K562 (cell line): ENCODE data around the gene PIP5KL1. TPM values are rescaled to one million over a fixed set of nuclear protein-coding genes. Genes with fewer than 3 reads are reported as not detected.

ENCODE experiments used
- ATAC-seq: fragments of 200-7000 bp; cut with Tn5 transposase; 3 replicates; pipeline ENCODE4 v1.9.1; 2020; ENCODE audit warnings: moderate library complexity
- BruUV-seq: library from RNA; stranded (reverse); fragments of 400-500 nt; replicated peaks from 2 replicates; lab custom pipeline; 2021; lab: Mats Ljungman, UMichigan
- CTCF ChIA-PET: fragments of 300-600 bp; formaldehyde crosslinking; extraction: SDS; loops from one replicate; lab custom pipeline; 2021; ENCODE audit warnings: low intra/inter-chr PET ratio; lab: Yijun Ruan, JAX
- POLR2A ChIA-PET: fragments of 300-600, 350-650 bp; sonication (Branson Sonifier 250); formaldehyde crosslinking; extraction: SDS; loops from one replicate; lab custom pipeline; 2021; ENCODE audit warnings: antibody characterized with exemption, inconsistent platforms; lab: Yijun Ruan, JAX
- DNase-seq, 4 experiments: peaks; one replicate each; pipeline versions ENCODE4 v3.0.0 to v3.0.0-alpha.2; 2011 to 2018; ENCODE audit warnings: low spot score in 3 of 4, mixed read lengths in 3 of 4; ENCODE audit errors: extremely low read depth in 1 of 4
- FAIRE-seq: peaks from 2 replicates; lab custom pipeline; 2011; peaks lifted over from hg19 to GRCh38; lab: Jason Lieb, UNC
- H2AFZ ChIP-seq: 2 replicates; pipeline ENCODE4 v1.6.0; 2011; ENCODE audit warnings: low read depth, low read length, control low read depth, inconsistent platforms
- H3K27ac ChIP-seq: fragments of 200-600 bp; 3 replicates; pipeline ENCODE4 v1.8.0; 2011; ENCODE audit warnings: low read depth, mild to moderate bottlenecking, control low read depth, inconsistent platforms, low read length, moderate library complexity, mixed read lengths; ENCODE audit errors: extremely low read depth
- H3K27me3 ChIP-seq, 2 experiments: fragments of 300-600 bp in 1 of 2; 2 replicates in 1 of 2; 3 replicates in 1 of 2; pipeline versions ENCODE4 v1.6.0 to v1.8.0; 2011; ENCODE audit warnings: inconsistent platforms in 2 of 2, low read length in 2 of 2, mild to moderate bottlenecking in 1 of 2, mixed read lengths in 1 of 2, moderate library complexity in 1 of 2; ENCODE audit not compliant: control insufficient read depth in 2 of 2, insufficient read depth in 2 of 2
- H3K36me3 ChIP-seq: fragments of 300-600 bp; 3 replicates; pipeline ENCODE4 v1.8.0; 2011; ENCODE audit warnings: mild to moderate bottlenecking, low read length, inconsistent platforms; ENCODE audit not compliant: control insufficient read depth, insufficient read depth
- H3K4me1 ChIP-seq, 2 experiments: fragments of 200-600 bp in 1 of 2; replicated peaks in 1 of 2; 2 replicates in 1 of 2; 3 replicates in 1 of 2; pipeline versions ENCODE4 v1.5.1 to v1.8.0; 2011; ENCODE audit warnings: inconsistent platforms in 2 of 2, low read length in 2 of 2, mild to moderate bottlenecking in 1 of 2, mixed read lengths in 1 of 2, moderate library complexity in 1 of 2; ENCODE audit not compliant: control insufficient read depth in 2 of 2, insufficient read depth in 2 of 2
- H3K4me2 ChIP-seq: 2 replicates; pipeline ENCODE4 v1.6.1; 2011; ENCODE audit warnings: low read length, control low read depth, inconsistent platforms, mixed read lengths; ENCODE audit not compliant: insufficient read depth
- H3K4me3 ChIP-seq: fragments of 200-600 bp; sonication (generic), shearing (Covaris generic); 2 replicates; pipeline ENCODE4 v1.5.1; 2016; ENCODE audit warnings: control low read depth, inconsistent platforms
- H3K79me2 ChIP-seq: fragments of 200-600 bp; 3 replicates; pipeline ENCODE4 v1.8.0; 2011; ENCODE audit warnings: low read length, inconsistent platforms; ENCODE audit not compliant: control insufficient read depth, insufficient read depth
- H3K9ac ChIP-seq, 2 experiments: 2 replicates each; pipeline versions ENCODE4 v1.6.0 to v1.6.1; 2011; ENCODE audit warnings: low read depth in 2 of 2, low read length in 2 of 2, control low read depth in 1 of 2, inconsistent platforms in 1 of 2, mild to moderate bottlenecking in 1 of 2, mixed read lengths in 1 of 2; ENCODE audit not compliant: insufficient read depth in 1 of 2
- H3K9me1 ChIP-seq: one replicate; pipeline ENCODE4 v1.6.0; 2011; ENCODE audit warnings: inconsistent platforms, mild to moderate bottlenecking, low read length, moderate library complexity; ENCODE audit not compliant: control insufficient read depth, insufficient read depth
- H3K9me3 ChIP-seq: replicated peaks from 2 replicates; pipeline ENCODE4 v1.5.1; 2011; ENCODE audit warnings: low read depth, low read length, inconsistent platforms; ENCODE audit not compliant: control insufficient read depth, insufficient read depth
- H4K20me1 ChIP-seq: replicated peaks from 2 replicates; pipeline ENCODE4 v1.6.1; 2011; ENCODE audit warnings: low read length, inconsistent platforms, mixed read lengths; ENCODE audit not compliant: control insufficient read depth, insufficient read depth
- HMGN3 ChIP-seq: IDR thresholded peaks from 2 replicates; pipeline ENCODE4 v1.6.1; 2011; ENCODE audit warnings: borderline replicate concordance, low read depth, mild to moderate bottlenecking, mixed read lengths, low read length; ENCODE audit not compliant: insufficient read length; ENCODE audit errors: extremely low read depth
- POLR3G ChIP-seq: IDR thresholded peaks from 2 replicates; pipeline ENCODE4 v1.6.1; 2011; ENCODE audit not compliant: insufficient read length, insufficient replicate concordance; ENCODE audit errors: extremely low read depth
- REST ChIP-seq, 2 experiments: fragments of 450-650 bp; formaldehyde crosslinking in 1 of 2; IDR thresholded peaks; 2 replicates each; pipeline versions ENCODE4 v1.4.0 to v1.6.1; 2014 to 2020; ENCODE audit warnings: mild to moderate bottlenecking in 2 of 2, borderline replicate concordance in 1 of 2, low read depth in 1 of 2
- WGBS: fragments of 100-300 bp; shearing (Covaris generic); methylation state at CpG from one replicate; pipeline ENCODE4 v1.1.6; 2016; ENCODE audit warnings: low coverage, mixed read lengths; ENCODE audit not compliant: insufficient coverage; ENCODE audit errors: missing lambda C conversion rate; 5-methylcytosine and 5-hydroxymethylcytosine counted together
- in situ Hi-C: fragments of 300-500 bp; cut with MboI; formaldehyde crosslinking; loops from 4 replicates; pipeline ENCODE4 v1.15.0; 2018; ENCODE audit warnings: inconsistent platforms, mixed read lengths
- intact Hi-C: fragments of 100-400 bp; cut with micrococcal nuclease; formaldehyde crosslinking; loops from 2 replicates; pipeline ENCODE4 v1.14.2; 2022
- polyA plus RNA-seq, 8 experiments: library from polyadenylated mRNA; depleted of rRNA in 4 of 8; stranded (reverse) in 5 of 8; unstranded in 3 of 8; fragments of >200 nt; fragmentation: Nextera tagmentation in 2 of 8; fragmentation: Illumina TruSeq in 1 of 8; extraction: Ambion mirVana in 2 of 8; extraction: Trizol in 1 of 8; gene quantifications; 2 replicates each; pipeline versions ENCODE4 v1.2.1 to v1.2.3, GENCODE V29; 2011 to 2014; ENCODE audit warnings: inconsistent platforms in 1 of 8, missing spikeins in 1 of 8
- total RNA-seq, 7 experiments: library from RNA; depleted of rRNA in 6 of 7; stranded (reverse); fragments of >200 nt in 6 of 7; fragmentation: Illumina TruSeq in 2 of 7; extraction: Trizol in 2 of 7; gene quantifications; 2 replicates each; pipeline versions ENCODE4 v1.2.1 to v1.2.3, GENCODE V29; 2011 to 2021; ENCODE audit warnings: low replicate concordance in 1 of 7
- TF ChIP-seq, protein P1 (sequence below): sonication (generic); formaldehyde crosslinking; IDR thresholded peaks from 2 replicates; pipeline ENCODE4 v1.9.0; 2022; ENCODE audit warnings: mild to moderate bottlenecking, missing genetic modification reagents
- TF ChIP-seq, protein P2 (sequence below): fragments of 450-650 bp; IDR thresholded peaks from 2 replicates; pipeline ENCODE4 v1.6.1; 2016; ENCODE audit warnings: low read depth, mild to moderate bottlenecking, moderate library complexity

Gene PIP5KL1
- total and polyA plus RNA-seq, 9 of the 15 experiments (the other 6 are each of a cell fraction or from before 2014, with no cell fraction given): 0.18 to 4.8 (median 1.2) TPM

GRCh38 chr9:127955294-127956015, 24.9 kb upstream of the PIP5KL1 start (continued):
- no peak for TF ChIP-seq HMGN3
- TF ChIP-seq POLR3G: no peak

DNA sequence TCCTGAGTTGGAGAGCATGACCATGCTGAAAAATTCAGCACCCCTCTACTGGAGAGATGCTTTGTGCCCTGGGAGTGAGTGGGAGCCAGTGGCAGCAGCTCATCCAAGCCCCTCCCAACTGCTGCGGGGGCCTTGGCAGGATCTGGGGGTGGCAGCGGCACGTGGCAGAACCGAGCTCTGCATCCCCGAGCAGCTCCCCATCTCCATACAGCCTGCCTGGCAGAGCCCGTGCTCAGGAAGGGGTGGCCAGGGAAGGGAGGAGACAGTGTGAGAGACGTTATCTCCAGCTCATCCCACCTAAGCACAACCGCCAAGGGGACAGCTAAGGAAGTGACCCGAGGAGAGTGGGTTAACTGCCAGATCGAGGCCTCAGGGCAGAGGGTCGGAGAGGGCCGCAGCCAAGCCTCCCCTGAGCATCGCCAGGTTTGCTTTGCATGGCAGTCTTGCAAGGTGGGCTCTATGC, 24.3 kb upstream of the PIP5KL1 start:
- Histone ChIP-seq H3K9me3 (no peaks in the 10 kb centered on the region), H3K4me1 (peaks cover 22 to 46% of the 10 kb centered on the region in 2 experiments), H3K9me1 (no peaks in the 10 kb centered on the region), H2AFZ (no peak overlapping the region), H3K9ac (peak overlapping the region in 1 of 2 experiments; percentile 6; a peak in 2 of 4 replicates), H3K36me3 (no peaks in the 10 kb centered on the region), H3K79me2 (peaks cover 47% of the 10 kb centered on the region), H3K4me2 (no peak overlapping the region; the same call in 1 of the 2 replicates), H3K27ac (no peak overlapping the region), H3K4me3 (no peak overlapping the region), H4K20me1 (peaks cover 11% of the 10 kb centered on the region; the same call in 1 of the 2 replicates), H3K27me3 (no peaks in the 10 kb centered on the region)
- FAIRE-seq (no peak), DNase-seq (no peak), ATAC-seq (no peak)
- ChIA-PET POLR2A (interaction anchor here (0.5 to 3.0 kb wide), 4 partner anchors 10 to 264 kb away, joined by 3 to 18 read pairs (median 3); no protein-coding TSS in a partner anchor), CTCF (interaction anchor here (1.2 to 2.1 kb wide), 2 partner anchors 76 to 80 kb away, joined by 5 to 11 read pairs; no protein-coding TSS in a partner anchor)
- intact Hi-C loops: loop anchor here (1.0 kb wide), 1 partner anchor 80 kb away; no protein-coding TSS in a partner anchor
- no TSS peak for BruUV-seq
- TF ChIP-seq, protein P1, sequence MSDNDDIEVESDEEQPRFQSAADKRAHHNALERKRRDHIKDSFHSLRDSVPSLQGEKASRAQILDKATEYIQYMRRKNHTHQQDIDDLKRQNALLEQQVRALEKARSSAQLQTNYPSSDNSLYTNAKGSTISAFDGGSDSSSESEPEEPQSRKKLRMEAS (CRISPR knock-in tag): 0 out of 2 replicates have a peak, but pooled peaks have one; percentile 34
- TF ChIP-seq REST (IDR thresholded peaks at IDR 0.05; ENCODE audit: borderline replicate concordance): peak; percentile 28
- TF ChIP-seq REST (CRISPR knock-in tag; IDR thresholded peaks at IDR 0.05; ENCODE audit: low read depth): no peak
- TF ChIP-seq, protein P2, sequence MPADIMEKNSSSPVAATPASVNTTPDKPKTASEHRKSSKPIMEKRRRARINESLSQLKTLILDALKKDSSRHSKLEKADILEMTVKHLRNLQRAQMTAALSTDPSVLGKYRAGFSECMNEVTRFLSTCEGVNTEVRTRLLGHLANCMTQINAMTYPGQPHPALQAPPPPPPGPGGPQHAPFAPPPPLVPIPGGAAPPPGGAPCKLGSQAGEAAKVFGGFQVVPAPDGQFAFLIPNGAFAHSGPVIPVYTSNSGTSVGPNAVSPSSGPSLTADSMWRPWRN: no peak
- in situ Hi-C loops: no loop called here
- WGBS: 48% methylated on average over 12 of the region's 13 CpGs
